NCI-H345 treated with DMSO at 0.1 percent for 48 hours (cell line): Measurements from ENCODE around the gene MED1.

ENCODE experiments used
- DNase-seq: peaks from one replicate; lab custom pipeline; 2025; ENCODE audit not compliant: unreplicated experiment; lab: John Stamatoyannopoulos, UW

MED1 gene

GRCh38 chr17:39364236-39365025 lies 86.6 kb downstream of the MED1 start:
- DNase-seq, result no peak

- no peak for DNase-seq
Observed at GRCh38 chr17:39361064-39361463, 90.0 kb downstream of the MED1 start.

- no peak for DNase-seq
Observed at GRCh38 chr17:39360537-39360936, 90.5 kb downstream of the MED1 start.

GRCh38 chr17:39359994-39360393 lies 91.1 kb downstream of the MED1 start:
- no peak for DNase-seq

- DNase-seq, result no peak
Observed at GRCh38 chr17:39357986-39358385, 93.1 kb downstream of the MED1 start.

- no peak for DNase-seq
Observed at GRCh38 chr17:39357488-39357887, 93.6 kb downstream of the MED1 start.
